Stomach (tissue), 9 donors: Measurements from ENCODE around the gene ELOVL1. TPM values are rescaled to one million over a fixed set of nuclear protein-coding genes. Genes with fewer than 3 reads are reported as not detected.
A peak's percentile ranks its signal among the peaks of the same experiment; 100 is the strongest.

Experiments used
- DNase-seq, 2 donors: peaks; one replicate each; pipeline versions ENCODE4 v3.0.0 to v3.0.0-alpha.2; 2013 to 2019
- H3K27ac ChIP-seq, 5 donors: fragments of 200-600 bp in 4 of 5; sonication (generic) in 4 of 5; one replicate each; pipeline ENCODE4 v1.5.1; 2013 to 2019; ENCODE audit warnings: mild to moderate bottlenecking in 1 of 5, moderate library complexity in 1 of 5
- H3K27me3 ChIP-seq, 3 donors: fragments of 200-600 bp; sonication (generic); one replicate each; pipeline ENCODE4 v1.5.1; 2017 to 2019; ENCODE audit warnings: mixed run types in 1 of 3
- H3K36me3 ChIP-seq, 4 donors: fragments of 200-600 bp; sonication (generic); 1 replicate in 3 of 4; 2 replicates in 1 of 4; pipeline ENCODE4 v1.5.1; 2016 to 2019
- H3K4me1 ChIP-seq, 4 donors: fragments of 200-600 bp; sonication (generic); one replicate each; pipeline ENCODE4 v1.5.1; 2016 to 2019
- H3K4me3 ChIP-seq, 4 donors: fragments of 200-600 bp; sonication (generic) in 3 of 4; one replicate each; pipeline ENCODE4 v1.5.1; 2016 to 2019; ENCODE audit warnings: mild to moderate bottlenecking in 1 of 4
- H3K9me3 ChIP-seq, 4 donors: fragments of 200-600 bp; sonication (generic); one replicate each; pipeline ENCODE4 v1.5.1; 2016 to 2019
- EP300 ChIP-seq: sonication (generic); formaldehyde crosslinking; IDR thresholded peaks from one replicate; pipeline ENCODE4 v1.6.1; 2017; ENCODE audit warnings: antibody characterized with exemption
- POLR2A ChIP-seq, 4 donors: fragments of 450-650 bp; IDR thresholded peaks; one replicate each; pipeline ENCODE4 v1.6.1; 2016; ENCODE audit warnings: antibody characterized with exemption in 4 of 4, control low read depth in 2 of 4, mild to moderate bottlenecking in 1 of 4, moderate library complexity in 1 of 4
- POLR2AphosphoS5 ChIP-seq, 3 donors: sonication (generic); formaldehyde crosslinking; IDR thresholded peaks; one replicate each; pipeline ENCODE4 v1.6.1; 2016; ENCODE audit warnings: antibody characterized with exemption in 3 of 3
- WGBS, 5 donors: extraction: QIAGEN DNeasy Blood & Tissue Kit in 3 of 5; methylation state at CpG; one replicate each; pipeline versions ENCODE4 v1.1.5 to v1.1.7; 2013 to 2018; 5-methylcytosine and 5-hydroxymethylcytosine counted together
- intact Hi-C: fragments of 100-400 bp; cut with DNase I; formaldehyde crosslinking; loops from one replicate; pipeline ENCODE4 v1.15.1; 2023; ENCODE audit warnings: low total_unique reads
- polyA plus RNA-seq, 3 donors: library from polyadenylated mRNA; stranded (reverse); fragments of 200-250 nt; gene quantifications; one replicate each; pipeline ENCODE4 v1.2.3, GENCODE V29; 2013
- total RNA-seq, 5 donors: library from RNA; depleted of rRNA; stranded (reverse); fragments of >200 nt; gene quantifications; one replicate each; pipeline versions ENCODE4 v1.1.0 to v1.2.3, GENCODE V29; 2014 to 2016
- TF ChIP-seq, protein P1 (sequence below), 7 experiments: fragments of 450-650 bp in 4 of 7; fragments of 200-600 bp in 3 of 7; sonication (generic) in 3 of 7; IDR thresholded peaks; one replicate each; pipeline ENCODE4 v1.5.1; 2016 to 2019; ENCODE audit warnings: antibody characterized with exemption in 7 of 7, control low read depth in 2 of 7, mild to moderate bottlenecking in 1 of 7
- donor health status: healthy with polysubstance abuse.
- donor health status: Bipolar disorder and iron deficiency.
- donor health status: healthy.

ELOVL1 gene
- total and polyA plus RNA-seq, 8 donors, result 7.6 to 109 (median 55.7) TPM

DNA sequence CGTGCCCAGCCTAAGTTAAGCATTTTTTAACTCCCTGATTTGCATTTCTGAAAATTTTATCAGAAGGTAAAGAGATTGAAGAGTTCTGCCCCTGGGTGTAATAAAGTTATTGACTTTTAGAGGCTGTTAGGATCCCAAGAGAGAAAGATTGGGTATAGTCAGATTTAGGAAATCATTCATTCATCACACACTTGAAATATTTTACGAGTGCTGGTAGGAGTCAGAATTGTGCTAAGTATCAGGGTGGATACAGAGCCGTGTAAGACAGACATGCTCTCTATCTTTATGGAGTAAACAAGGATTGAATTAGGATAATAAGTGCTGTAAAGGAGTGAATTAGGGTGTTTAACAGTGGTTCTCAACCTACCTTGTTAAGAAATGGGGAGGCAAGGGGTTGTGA, 24.9 kb upstream of the ELOVL1 start:
- Histone ChIP-seq H3K27ac (no peak overlapping the region), H3K4me3 (no peak overlapping the region), H3K4me1 (peaks cover 22 to 46% (median 32%) of the 10 kb centered on the region in 4 donors), H3K9me3 (no peaks in the 10 kb centered on the region), H3K36me3 (peaks cover 0 to 23% (median 17%) of the 10 kb centered on the region in 4 donors), H3K27me3 (no peaks in the 10 kb centered on the region)
- intact Hi-C loops, result no loop called here
- TF ChIP-seq POLR2A (IDR thresholded peaks at IDR 0.05), result no peak
- TF ChIP-seq, protein P1, sequence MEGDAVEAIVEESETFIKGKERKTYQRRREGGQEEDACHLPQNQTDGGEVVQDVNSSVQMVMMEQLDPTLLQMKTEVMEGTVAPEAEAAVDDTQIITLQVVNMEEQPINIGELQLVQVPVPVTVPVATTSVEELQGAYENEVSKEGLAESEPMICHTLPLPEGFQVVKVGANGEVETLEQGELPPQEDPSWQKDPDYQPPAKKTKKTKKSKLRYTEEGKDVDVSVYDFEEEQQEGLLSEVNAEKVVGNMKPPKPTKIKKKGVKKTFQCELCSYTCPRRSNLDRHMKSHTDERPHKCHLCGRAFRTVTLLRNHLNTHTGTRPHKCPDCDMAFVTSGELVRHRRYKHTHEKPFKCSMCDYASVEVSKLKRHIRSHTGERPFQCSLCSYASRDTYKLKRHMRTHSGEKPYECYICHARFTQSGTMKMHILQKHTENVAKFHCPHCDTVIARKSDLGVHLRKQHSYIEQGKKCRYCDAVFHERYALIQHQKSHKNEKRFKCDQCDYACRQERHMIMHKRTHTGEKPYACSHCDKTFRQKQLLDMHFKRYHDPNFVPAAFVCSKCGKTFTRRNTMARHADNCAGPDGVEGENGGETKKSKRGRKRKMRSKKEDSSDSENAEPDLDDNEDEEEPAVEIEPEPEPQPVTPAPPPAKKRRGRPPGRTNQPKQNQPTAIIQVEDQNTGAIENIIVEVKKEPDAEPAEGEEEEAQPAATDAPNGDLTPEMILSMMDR (IDR thresholded peaks at IDR 0.05), result no peak
- no peak for TF ChIP-seq POLR2AphosphoS5 (IDR thresholded peaks at IDR 0.05)
- no peak for TF ChIP-seq EP300
- DNase-seq, result no peak
- WGBS, 5 donors, result 65 to 78% (median 72%) methylated on average over 3 of the region's 3 CpGs

DNA sequence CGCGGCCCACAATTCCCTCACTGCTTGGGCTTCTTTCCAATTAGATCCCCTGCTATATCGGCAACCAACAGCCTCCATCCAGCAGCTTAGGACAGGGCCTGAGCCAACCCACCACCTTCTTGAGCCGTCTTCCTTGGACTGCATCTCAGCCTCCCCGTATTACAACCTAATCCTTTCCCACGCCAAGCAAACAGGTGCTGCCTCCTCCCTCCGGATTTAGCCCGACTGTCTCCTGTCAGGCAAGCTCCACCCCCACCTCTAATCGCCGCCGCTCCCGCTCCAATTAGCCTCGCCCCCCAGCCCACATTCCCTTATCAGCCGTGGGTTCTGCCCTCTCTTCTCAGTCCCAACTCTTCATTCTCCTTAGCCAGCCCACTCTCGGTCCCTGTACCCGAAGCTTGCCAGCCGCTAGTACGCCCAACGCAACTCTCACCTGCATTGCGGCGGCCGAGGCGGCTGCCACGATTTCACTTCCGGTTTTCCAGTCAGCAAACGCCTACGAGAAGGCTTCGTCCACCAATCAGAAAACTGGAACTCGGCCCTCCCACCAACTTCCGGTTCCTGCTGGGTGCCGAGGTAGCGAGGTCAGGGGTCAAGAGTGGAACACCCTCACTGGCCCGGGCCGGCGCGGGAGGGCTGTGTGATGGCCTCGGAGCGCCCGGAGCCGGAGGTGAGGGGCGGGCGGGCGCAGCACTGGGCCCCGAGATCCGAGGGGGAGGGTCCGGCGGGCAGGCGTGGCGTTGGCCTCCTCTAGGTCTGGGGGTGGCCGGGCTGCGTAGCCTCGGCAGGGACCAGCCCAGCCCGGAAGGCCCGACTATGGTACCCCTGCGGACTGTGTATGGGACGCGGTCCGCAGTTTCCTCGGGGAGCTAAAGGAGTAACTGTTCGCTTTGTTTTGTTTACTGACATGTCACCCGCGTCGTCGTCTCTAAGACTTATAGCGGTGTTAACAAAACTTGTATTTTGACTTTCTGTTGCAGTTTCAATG, 21.8 kb upstream of the ELOVL1 start, which contains the start of the genes MED8 and SZT2:
TSS of gene MED8 (minus strand) at position 475 of the 988 bp plus-strand sequence. CDS start at position 439, 36 bp downstream.
TSS of gene SZT2 (plus strand) at position 574 of the 988 bp plus-strand sequence. CDS start at position 644, 70 bp downstream.
- TF ChIP-seq POLR2AphosphoS5 (IDR thresholded peaks at IDR 0.05), result peak; percentile 71 to 93 (median 92)
- TF ChIP-seq POLR2A (IDR thresholded peaks at IDR 0.05), result peak in 2 of 4 donors; percentile 48 to 51
- TF ChIP-seq, protein P1 (IDR thresholded peaks at IDR 0.05), result no peak
- Histone ChIP-seq H3K4me3 (peak within 1 kb of the TSS; percentile 79 to 95 (median 92)), H3K4me1 (peaks cover 22 to 41% (median 35%) of the 10 kb centered on the region in 4 donors), H3K36me3 (peaks cover 28 to 36% (median 32%) of the 10 kb centered on the region in 4 donors), H3K27me3 (no peaks in the 10 kb centered on the region), H3K9me3 (no peaks in the 10 kb centered on the region), H3K27ac (peak within 1 kb of the TSS; percentile 87 to 93 (median 91))
- WGBS, 5 donors, result 0 to 1% (median 1%) methylated on average over 42 to 65 of the region's 65 CpGs
- intact Hi-C loops, result no loop called here
- DNase-seq, result peak; percentile 97 to 98

DNA sequence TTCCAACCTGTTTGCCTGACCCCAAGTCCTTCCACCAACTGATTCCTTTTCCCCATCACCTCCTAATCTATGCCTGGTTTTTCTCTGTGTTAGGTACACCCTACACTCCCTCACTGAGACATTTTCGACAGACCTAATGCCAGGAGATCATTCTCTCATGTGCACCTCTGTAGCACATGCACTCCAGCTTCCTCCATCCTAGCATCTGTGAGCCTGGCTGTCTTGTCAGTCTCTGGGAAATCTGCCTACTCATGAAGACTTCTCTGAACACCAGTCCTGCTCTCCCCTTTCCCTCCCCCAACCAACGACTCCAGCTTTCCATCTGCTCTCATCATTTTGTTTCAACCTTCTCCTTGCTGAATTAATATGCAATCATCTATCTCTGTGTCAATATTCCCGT, 20.8 kb upstream of the ELOVL1 start:
- H3K4me3 ChIP-seq, result peak overlapping the region; percentile 79 to 95 (median 92)
- H3K9me3 ChIP-seq, result no peaks in the 10 kb centered on the region
- TF ChIP-seq, protein P1 (IDR thresholded peaks at IDR 0.05), result no peak
- no peak for TF ChIP-seq EP300
- TF ChIP-seq POLR2A (IDR thresholded peaks at IDR 0.05), result no peak
- TF ChIP-seq POLR2AphosphoS5 (IDR thresholded peaks at IDR 0.05), result no peak
- intact Hi-C loops, result no loop called here
- H3K27me3 ChIP-seq, result no peaks in the 10 kb centered on the region
- H3K27ac ChIP-seq, result peak overlapping the region in 3 of 5 donors; percentile 91 to 93 (median 92)
- DNase-seq, result peak in 1 of 2 donors; percentile 9
- WGBS, 5 donors, result 31 to 46% (median 33%) methylated on average over 3 of the region's 3 CpGs
- peaks cover 22 to 41% (median 35%) of the 10 kb centered on the region in 4 donors for H3K4me1 ChIP-seq
- peaks cover 39 to 43% (median 41%) of the 10 kb centered on the region in 4 donors for H3K36me3 ChIP-seq

DNA sequence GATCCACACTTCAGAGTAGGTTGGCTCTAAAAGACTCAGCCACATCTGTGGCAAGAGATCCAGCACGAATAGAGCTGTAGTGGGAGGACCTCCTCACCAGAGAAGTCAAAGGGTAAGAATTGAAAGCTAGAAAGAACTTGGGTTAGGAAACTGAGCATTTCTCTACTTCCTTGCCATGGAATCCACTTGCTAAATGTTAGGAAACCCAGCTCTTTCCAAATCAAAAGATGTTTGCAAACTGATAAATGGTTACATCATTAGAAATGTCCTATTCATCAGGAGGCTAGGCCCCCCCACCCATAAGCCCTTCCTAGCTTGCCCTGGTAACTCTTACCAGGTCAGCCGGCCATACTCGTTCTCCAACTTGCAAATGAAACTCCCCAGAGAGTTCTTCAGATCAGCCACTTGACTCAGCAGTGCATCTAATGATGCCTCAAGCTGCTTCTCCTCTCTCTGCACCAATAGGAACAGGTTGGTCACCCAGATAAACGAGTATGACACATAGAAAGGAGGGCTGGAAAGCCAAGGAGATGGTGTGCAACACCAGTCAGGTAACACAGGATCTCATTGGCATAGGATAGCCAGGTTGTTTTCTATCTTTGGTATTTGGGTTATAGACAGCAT, 20.3 kb upstream of the ELOVL1 start:
- TF ChIP-seq, protein P1 (IDR thresholded peaks at IDR 0.05), result no peak
- TF ChIP-seq POLR2AphosphoS5 (IDR thresholded peaks at IDR 0.05) (no peak), POLR2A (IDR thresholded peaks at IDR 0.05) (no peak), EP300 (no peak)
- Histone ChIP-seq H3K27me3 (no peaks in the 10 kb centered on the region), H3K36me3 (peaks cover 44 to 48% (median 46%) of the 10 kb centered on the region in 4 donors), H3K27ac (peak overlapping the region in 2 of 5 donors; percentile 92 to 93), H3K4me3 (peak overlapping the region in 2 of 4 donors; percentile 79 to 95), H3K9me3 (no peaks in the 10 kb centered on the region), H3K4me1 (peaks cover 22 to 42% (median 34%) of the 10 kb centered on the region in 4 donors)
- intact Hi-C loops, result no loop called here
- WGBS, 5 donors, result 37 to 55% (median 44%) methylated on average over 4 of the region's 4 CpGs
- DNase-seq, result no peak
